H1 (cell line): ENCODE results near the gene OR10P1. TPM values are rescaled to one million over a fixed set of nuclear protein-coding genes. Genes with fewer than 3 reads are reported as not detected.

Experiments
- CTCF ChIA-PET: fragments of 300-600 bp; sonication (Branson Sonifier 250); formaldehyde crosslinking; loops from one replicate; lab custom pipeline; 2021; ENCODE audit not compliant: partially characterized antibody; lab: Charles Lee
- POLR2A ChIA-PET: fragments of 300-600 bp; sonication (Branson Sonifier 250); formaldehyde crosslinking; loops from one replicate; lab custom pipeline; 2021; ENCODE audit warnings: inconsistent platforms; ENCODE audit not compliant: partially characterized antibody; lab: Charles Lee
- DNase-seq, 2 experiments: peaks; one replicate each; pipeline versions ENCODE4 v3.0.0 to v3.0.0-alpha.2; 2010 to 2022; ENCODE audit warnings: low spot score in 2 of 2, low read depth in 1 of 2, mixed read lengths in 1 of 2
- FAIRE-seq: peaks from 2 replicates; lab custom pipeline; 2011; peaks lifted over from hg19 to GRCh38; lab: Jason Lieb, UNC
- H2AFZ ChIP-seq: 2 replicates; pipeline ENCODE4 v1.8.1; 2012; ENCODE audit warnings: low read length, inconsistent platforms
- H2AK5ac ChIP-seq: 2 replicates; pipeline ENCODE4 v1.6.1; 2013; ENCODE audit warnings: low read depth, low read length
- H2BK120ac ChIP-seq: replicated peaks from 2 replicates; pipeline ENCODE3; 2013; ENCODE audit warnings: low read depth, low read length, inconsistent platforms
- H2BK12ac ChIP-seq: 2 replicates; pipeline ENCODE4 v1.6.1; 2013; ENCODE audit warnings: low read depth, low read length
- H2BK15ac ChIP-seq: 2 replicates; pipeline ENCODE4 v1.6.1; 2013; ENCODE audit warnings: low read length
- H2BK20ac ChIP-seq: 2 replicates; pipeline ENCODE4 v1.6.1; 2013; ENCODE audit warnings: low read length
- H2BK5ac ChIP-seq: 2 replicates; pipeline ENCODE4 v1.6.1; 2013; ENCODE audit warnings: low read depth, low read length
- H3K14ac ChIP-seq: 2 replicates; pipeline ENCODE4 v1.6.1; 2013; ENCODE audit warnings: inconsistent platforms; ENCODE audit not compliant: insufficient read length
- H3K18ac ChIP-seq: 2 replicates; pipeline ENCODE4 v1.6.1; 2013; ENCODE audit warnings: low read length; ENCODE audit errors: extremely low read depth
- H3K23ac ChIP-seq: 2 replicates; pipeline ENCODE4 v1.6.1; 2013; ENCODE audit warnings: inconsistent platforms; ENCODE audit not compliant: insufficient read length
- H3K23me2 ChIP-seq: 2 replicates; pipeline ENCODE4 v1.6.1; 2013; ENCODE audit warnings: low read depth, low read length
- H3K27ac ChIP-seq: 2 replicates; pipeline ENCODE4 v1.6.1; 2011; ENCODE audit warnings: low read depth, low read length, inconsistent platforms
- H3K27me3 ChIP-seq, 4 experiments: replicated peaks in 1 of 4; 1 replicate in 1 of 4; 2 replicates in 3 of 4; pipeline versions ENCODE4 v1.6.1 to v1.8.1; 2011 to 2013; ENCODE audit warnings: low read length in 3 of 4, mild to moderate bottlenecking in 3 of 4, inconsistent platforms in 2 of 4, mixed read lengths in 2 of 4, moderate library complexity in 1 of 4; ENCODE audit not compliant: control insufficient read depth in 3 of 4, insufficient read depth in 3 of 4; ENCODE audit errors: extremely low read depth in 1 of 4
- H3K36me3 ChIP-seq, 4 experiments: 2 replicates each; pipeline versions ENCODE4 v1.6.1 to v1.8.1; 2011 to 2013; ENCODE audit warnings: mild to moderate bottlenecking in 4 of 4, low read length in 3 of 4, moderate library complexity in 2 of 4, control low read depth in 1 of 4, inconsistent platforms in 1 of 4; ENCODE audit not compliant: insufficient read depth in 4 of 4, control insufficient read depth in 2 of 4
- H3K4ac ChIP-seq: replicated peaks from 2 replicates; pipeline ENCODE3; 2013; ENCODE audit warnings: low read length, low read depth, mixed read lengths, inconsistent platforms; ENCODE audit not compliant: insufficient read length
- H3K4me1 ChIP-seq, 4 experiments: replicated peaks in 1 of 4; 1 replicate in 1 of 4; 2 replicates in 3 of 4; pipeline versions ENCODE4 v1.6.1 to v1.8.1; 2011 to 2013; ENCODE audit warnings: low read length in 3 of 4, inconsistent platforms in 2 of 4, mixed read lengths in 1 of 4; ENCODE audit not compliant: insufficient read depth in 4 of 4, control insufficient read depth in 3 of 4
- H3K4me2 ChIP-seq, 2 experiments: 2 replicates each; pipeline versions ENCODE4 v1.6.1 to v1.8.1; 2011 to 2013; ENCODE audit warnings: low read depth in 2 of 2, low read length in 2 of 2, control low read depth in 1 of 2, inconsistent platforms in 1 of 2, mild to moderate bottlenecking in 1 of 2; ENCODE audit not compliant: insufficient read depth in 1 of 2
- H3K4me3 ChIP-seq, 4 experiments: fragments of 200-600, 300-600 bp in 1 of 4; sonication (generic), shearing (Covaris generic), sonication (Bioruptor Twin) in 1 of 4; 2 replicates each; pipeline versions ENCODE4 v1.5.1 to v1.8.1; 2011 to 2016; ENCODE audit warnings: low read length in 4 of 4, low read depth in 3 of 4, control low read depth in 2 of 4, inconsistent platforms in 2 of 4, mild to moderate bottlenecking in 2 of 4, mixed read lengths in 1 of 4, moderate library complexity in 1 of 4; ENCODE audit not compliant: insufficient read depth in 2 of 4; ENCODE audit errors: extremely low read depth in 1 of 4
- H3K56ac ChIP-seq: replicated peaks from 2 replicates; pipeline ENCODE3; 2013; ENCODE audit warnings: low read depth, mild to moderate bottlenecking, mixed read lengths, low read length, inconsistent platforms; ENCODE audit not compliant: insufficient read length
- H3K79me1 ChIP-seq: 2 replicates; pipeline ENCODE4 v1.6.1; 2013; ENCODE audit warnings: low read depth, low read length, control low read depth
- H3K79me2 ChIP-seq, 2 experiments: 2 replicates each; pipeline versions ENCODE4 v1.6.1 to v1.8.1; 2012 to 2013; ENCODE audit warnings: low read length in 2 of 2, mild to moderate bottlenecking in 2 of 2, inconsistent platforms in 1 of 2; ENCODE audit not compliant: insufficient read depth in 2 of 2, control insufficient read depth in 1 of 2
- H3K9ac ChIP-seq, 4 experiments: replicated peaks in 1 of 4; 1 replicate in 1 of 4; 2 replicates in 3 of 4; pipeline versions ENCODE4 v1.6.1 to v1.8.1; 2011 to 2013; ENCODE audit warnings: low read depth in 3 of 4, low read length in 3 of 4, control low read depth in 2 of 4, mild to moderate bottlenecking in 2 of 4, moderate library complexity in 2 of 4, inconsistent platforms in 1 of 4; ENCODE audit errors: extremely low read depth in 1 of 4
- H3K9me3 ChIP-seq, 2 experiments: 2 replicates each; pipeline versions ENCODE4 v1.6.1 to v1.8.1; 2012 to 2013; ENCODE audit warnings: mild to moderate bottlenecking in 2 of 2, moderate library complexity in 2 of 2, control low read depth in 1 of 2, inconsistent platforms in 1 of 2, low read depth in 1 of 2, low read length in 1 of 2, mixed read lengths in 1 of 2; ENCODE audit not compliant: insufficient read depth in 2 of 2
- H4K20me1 ChIP-seq, 2 experiments: replicated peaks in 1 of 2; 2 replicates each; pipeline versions ENCODE3 to v1.8.1; 2011 to 2013; ENCODE audit warnings: inconsistent platforms in 2 of 2, low read length in 2 of 2, mild to moderate bottlenecking in 1 of 2; ENCODE audit not compliant: insufficient read depth in 2 of 2, control insufficient read depth in 1 of 2
- H4K5ac ChIP-seq: 2 replicates; pipeline ENCODE4 v1.6.1; 2013; ENCODE audit warnings: low read length, low read depth, mixed read lengths, inconsistent platforms; ENCODE audit not compliant: insufficient read length
- H4K8ac ChIP-seq: 2 replicates; pipeline ENCODE4 v1.8.0; 2013; ENCODE audit warnings: mild to moderate bottlenecking, moderate library complexity, low read length, inconsistent platforms; ENCODE audit not compliant: insufficient read depth; ENCODE audit errors: extremely low read depth
- H4K91ac ChIP-seq: replicated peaks from 2 replicates; pipeline ENCODE3; 2013; ENCODE audit warnings: low read length, mixed read lengths, inconsistent platforms; ENCODE audit not compliant: insufficient read length
- WGBS, 2 experiments: shearing (Covaris generic) in 1 of 2; methylation state at CpG; one replicate each; pipeline versions ENCODE4 v1.1.6 to v1.1.7; 2013 to 2015; ENCODE audit warnings: low lambda C conversion rate in 2 of 2, mixed read lengths in 2 of 2, inconsistent platforms in 1 of 2, low coverage in 1 of 2, missing lambda C conversion rate in 1 of 2; ENCODE audit not compliant: insufficient replicate concordance in 2 of 2, insufficient coverage in 1 of 2, insufficient read length in 1 of 2; ENCODE audit errors: extremely low coverage in 1 of 2, missing lambda C conversion rate in 1 of 2; 5-methylcytosine and 5-hydroxymethylcytosine counted together
- polyA plus RNA-seq, 7 experiments: library from polyadenylated mRNA; depleted of rRNA in 3 of 7; stranded (reverse) in 5 of 7; unstranded in 2 of 7; fragments of >200 nt in 5 of 7; fragments of 200-250 nt in 2 of 7; gene quantifications; 1 replicate in 5 of 7; 2 replicates in 1 of 7; 4 replicates in 1 of 7; pipeline versions ENCODE4 v1.2.1 to v1.2.3, GENCODE V29; 2011 to 2013; ENCODE audit warnings: missing spikeins in 2 of 7, mixed read lengths in 2 of 7
- total RNA-seq: library from RNA; stranded (reverse); fragmentation: NEBNext Ultra II Directional; extraction: Animal tissue kit (Norgen Biotek cat#: 25700); gene quantifications from 2 replicates; pipeline ENCODE4 v1.2.1, GENCODE V29; 2021

The OR10P1 gene
- total and polyA plus RNA-seq, 2 of the 8 experiments (the other 6 are each of a cell fraction or from before 2014, with no cell fraction given) = not detected

DNA sequence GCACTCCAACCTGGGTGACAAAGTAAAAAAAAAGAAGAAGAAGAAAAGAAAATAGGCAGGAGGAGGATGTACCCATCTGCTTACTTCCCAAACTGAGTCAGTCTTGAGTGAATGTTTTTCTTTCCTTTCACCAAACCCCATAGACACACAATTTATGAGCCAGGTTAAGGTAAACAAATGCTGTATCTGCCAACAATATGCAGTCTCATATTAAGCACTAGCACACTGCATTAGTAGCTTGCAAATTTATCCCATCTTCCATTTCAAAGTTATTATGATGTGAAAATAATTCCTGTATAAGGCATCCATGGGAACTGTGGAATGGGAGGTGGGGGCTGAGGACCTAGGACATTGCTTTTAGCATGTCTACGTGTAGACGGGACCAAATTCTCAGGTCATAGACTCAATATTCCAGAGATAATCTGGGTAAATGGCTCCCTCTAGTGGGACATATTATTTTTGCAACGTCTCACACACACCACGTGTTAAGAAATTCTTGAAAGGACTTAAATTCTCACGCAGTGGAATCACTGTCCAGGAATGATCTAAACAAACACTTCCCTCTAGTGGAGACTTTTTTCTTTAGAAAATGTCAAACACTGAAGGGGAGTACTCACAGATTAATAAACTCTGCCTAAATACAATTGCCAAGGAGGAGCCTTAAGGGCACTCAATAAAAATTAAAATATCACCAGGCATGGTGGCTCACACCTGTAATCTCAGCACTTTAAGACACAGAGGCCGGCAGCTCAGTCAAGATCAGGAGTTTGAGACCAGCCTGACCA lies 17.1 kb upstream of the OR10P1 start:
- no peaks in the 10 kb centered on the region for H4K20me1 ChIP-seq
- H3K36me3 ChIP-seq = no peaks in the 10 kb centered on the region
- H2AFZ ChIP-seq = 0 out of 2 replicates have a peak overlapping the region, but pooled peaks have one; percentile 17
- no peak overlapping the region for H3K14ac ChIP-seq
- ChIA-PET CTCF (interaction anchor here (0.6 to 5.0 kb wide), 26 partner anchors 9 to 644 kb away, joined by 3 to 54 read pairs (median 4); partner anchors contain the start of gene OR6C3), POLR2A (no interaction called here)
- no peak overlapping the region for H3K18ac ChIP-seq
- H3K23ac ChIP-seq = no peak overlapping the region
- H3K56ac ChIP-seq = no peak overlapping the region
- no peak overlapping the region for H3K4me3 ChIP-seq
- WGBS, 2 experiments = 24% methylated on average over 6 of the region's 6 CpGs; no CpG with 5 or more reads in 1 of the 2 experiments
- peaks cover 3 to 10% of the 10 kb centered on the region in 2 experiments; a peak in 3 of 4 replicates for H3K9me3 ChIP-seq
- H3K23me2 ChIP-seq = no peaks in the 10 kb centered on the region; the same call in 1 of the 2 replicates
- no peak overlapping the region for H3K27ac ChIP-seq
- H2BK12ac ChIP-seq = no peak overlapping the region
- H2AK5ac ChIP-seq = no peak overlapping the region
- no peak overlapping the region for H4K91ac ChIP-seq
- no peak overlapping the region for H2BK15ac ChIP-seq
- no peak overlapping the region for H2BK120ac ChIP-seq
- no peaks in the 10 kb centered on the region for H3K79me1 ChIP-seq
- H4K5ac ChIP-seq = no peak overlapping the region
- no peak overlapping the region for H4K8ac ChIP-seq
- no peaks in the 10 kb centered on the region for H3K27me3 ChIP-seq
- DNase-seq (peak; percentile 43 to 54), FAIRE-seq (peak; percentile 92)
- H3K4me1 ChIP-seq = no peaks in the 10 kb centered on the region
- no peak overlapping the region for H2BK20ac ChIP-seq
- H2BK5ac ChIP-seq = no peak overlapping the region
- H3K79me2 ChIP-seq = no peaks in the 10 kb centered on the region
- no peak overlapping the region for H3K4ac ChIP-seq
- H3K4me2 ChIP-seq = no peak overlapping the region
- H3K9ac ChIP-seq = no peak overlapping the region
